Transverse colon (tissue), 4 donors: ENCODE measurements around the gene WWOX. TPM values are rescaled to one million over a fixed set of nuclear protein-coding genes. Genes with fewer than 3 reads are reported as not detected.

Source experiments
- DNase-seq: peaks from one replicate; pipeline ENCODE4 v3.0.0-alpha.2; 2019
- H3K27ac ChIP-seq, 4 donors: fragments of 200-600 bp; sonication (generic); 2 replicates each; pipeline ENCODE4 v1.5.1; 2016 to 2018; ENCODE audit warnings: inconsistent platforms in 4 of 4
- H3K27me3 ChIP-seq: fragments of 200-600 bp; sonication (generic); 2 replicates; pipeline ENCODE4 v1.5.1; 2017; ENCODE audit warnings: inconsistent platforms
- H3K36me3 ChIP-seq, 4 donors: fragments of 200-600 bp; sonication (generic); 2 replicates each; pipeline ENCODE4 v1.5.1; 2017 to 2019; ENCODE audit warnings: inconsistent platforms in 4 of 4
- H3K4me1 ChIP-seq, 4 donors: fragments of 200-600 bp; sonication (generic); 2 replicates each; pipeline ENCODE4 v1.5.1; 2017 to 2020; ENCODE audit warnings: inconsistent platforms in 4 of 4
- H3K4me3 ChIP-seq, 4 donors: fragments of 200-600 bp; sonication (generic); 1 replicate in 1 of 4; 2 replicates in 3 of 4; pipeline versions ENCODE4 v1.5.1 to v1.6.1; 2017 to 2019; ENCODE audit warnings: inconsistent platforms in 4 of 4
- H3K9me3 ChIP-seq, 2 donors: fragments of 200-600 bp; sonication (generic); 2 replicates each; pipeline ENCODE4 v1.5.1; 2017 to 2019; ENCODE audit warnings: inconsistent platforms in 2 of 2
- EP300 ChIP-seq: sonication (generic); formaldehyde crosslinking; IDR thresholded peaks from one replicate; pipeline ENCODE4 v1.6.1; 2017; ENCODE audit warnings: antibody characterized with exemption, low read depth
- POLR2A ChIP-seq: fragments of 450-650 bp; IDR thresholded peaks from one replicate; pipeline ENCODE4 v1.6.1; 2016; ENCODE audit warnings: antibody characterized with exemption, mild to moderate bottlenecking, moderate library complexity
- POLR2AphosphoS5 ChIP-seq, 3 donors: sonication (generic); formaldehyde crosslinking; IDR thresholded peaks; one replicate each; pipeline ENCODE4 v1.6.1; 2016; ENCODE audit warnings: antibody characterized with exemption in 3 of 3
- whole genome bisulfite sequencing, 2 donors: methylation state at CpG; one replicate each; pipeline ENCODE4 v1.1.5; 2018; ENCODE audit warnings: low coverage in 1 of 2; 5-methylcytosine and 5-hydroxymethylcytosine counted together
- in situ Hi-C, 4 donors: fragments of 200-750 bp; cut with MboI; loops; one replicate each; pipeline versions ENCODE4 v1.15.0 to v1.15.1; 2017; ENCODE audit warnings: low sequenced_read_pairs in 3 of 4, low pct_ligation_motif_present in 1 of 4, low pct_unique_long_range_greater_than_20kb in 1 of 4
- intact Hi-C: fragments of 100-400 bp; cut with DNase I; formaldehyde crosslinking; loops from one replicate; pipeline ENCODE4 v1.15.1; 2023; ENCODE audit warnings: low total_unique reads
- total RNA-seq, 4 donors: library from RNA; depleted of rRNA; stranded (reverse); fragments of >200 nt; gene quantifications; one replicate each; pipeline ENCODE4 v1.1.0, GENCODE V29; 2016
- TF ChIP-seq, protein P1 (sequence below), 5 experiments: fragments of 200-600 bp in 3 of 5; fragments of 450-650 bp in 2 of 5; sonication (generic) in 3 of 5; IDR thresholded peaks; 1 replicate in 2 of 5; 2 replicates in 3 of 5; pipeline ENCODE4 v1.5.1; 2016 to 2017; ENCODE audit warnings: antibody characterized with exemption in 5 of 5, inconsistent platforms in 3 of 5, mild to moderate bottlenecking in 2 of 5, moderate library complexity in 1 of 5

WWOX gene
- total RNA-seq, 4 donors from 2014 or later = 11.2 to 53.8 (median 24.8) TPM

DNA sequence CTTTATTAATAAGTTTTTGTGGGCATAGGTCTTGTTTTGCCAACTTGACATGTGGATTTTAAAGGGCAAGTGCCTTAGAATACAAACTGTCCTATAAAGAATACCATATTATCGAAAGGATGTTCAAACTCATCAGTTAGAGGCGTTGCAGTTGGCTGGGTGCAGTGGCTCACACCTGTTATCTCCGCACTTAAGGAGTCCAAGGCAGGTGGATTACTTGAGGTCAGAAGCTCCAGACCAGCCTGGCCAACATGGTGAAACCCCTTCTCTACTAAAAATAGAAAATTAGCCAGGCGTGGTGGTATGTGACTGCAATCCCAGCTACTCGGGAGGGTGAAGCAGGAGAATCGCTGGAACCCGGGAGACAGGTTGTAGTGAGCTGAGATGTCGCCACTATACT lies 472.0 kb downstream of the WWOX start:
- WGBS, 2 donors = 89 to 100% methylated on average over 1 to 8 of the region's 8 CpGs
- in situ Hi-C loops = no loop called here
- no peak for TF ChIP-seq POLR2AphosphoS5 (IDR thresholded peaks at IDR 0.05)
- TF ChIP-seq EP300 = no peak
- no peak for TF ChIP-seq POLR2A
- TF ChIP-seq, protein P1, sequence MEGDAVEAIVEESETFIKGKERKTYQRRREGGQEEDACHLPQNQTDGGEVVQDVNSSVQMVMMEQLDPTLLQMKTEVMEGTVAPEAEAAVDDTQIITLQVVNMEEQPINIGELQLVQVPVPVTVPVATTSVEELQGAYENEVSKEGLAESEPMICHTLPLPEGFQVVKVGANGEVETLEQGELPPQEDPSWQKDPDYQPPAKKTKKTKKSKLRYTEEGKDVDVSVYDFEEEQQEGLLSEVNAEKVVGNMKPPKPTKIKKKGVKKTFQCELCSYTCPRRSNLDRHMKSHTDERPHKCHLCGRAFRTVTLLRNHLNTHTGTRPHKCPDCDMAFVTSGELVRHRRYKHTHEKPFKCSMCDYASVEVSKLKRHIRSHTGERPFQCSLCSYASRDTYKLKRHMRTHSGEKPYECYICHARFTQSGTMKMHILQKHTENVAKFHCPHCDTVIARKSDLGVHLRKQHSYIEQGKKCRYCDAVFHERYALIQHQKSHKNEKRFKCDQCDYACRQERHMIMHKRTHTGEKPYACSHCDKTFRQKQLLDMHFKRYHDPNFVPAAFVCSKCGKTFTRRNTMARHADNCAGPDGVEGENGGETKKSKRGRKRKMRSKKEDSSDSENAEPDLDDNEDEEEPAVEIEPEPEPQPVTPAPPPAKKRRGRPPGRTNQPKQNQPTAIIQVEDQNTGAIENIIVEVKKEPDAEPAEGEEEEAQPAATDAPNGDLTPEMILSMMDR (IDR thresholded peaks at IDR 0.05) = no peak
- no peak overlapping the region for H3K4me3 ChIP-seq
- no peak overlapping the region for H3K27ac ChIP-seq
- no peaks in the 10 kb centered on the region for H3K4me1 ChIP-seq
- H3K36me3 ChIP-seq = no peaks in the 10 kb centered on the region
- no peak for DNase-seq
- H3K9me3 ChIP-seq = no peaks in the 10 kb centered on the region
- H3K27me3 ChIP-seq = no peaks in the 10 kb centered on the region
- intact Hi-C loops = no loop called here

DNA sequence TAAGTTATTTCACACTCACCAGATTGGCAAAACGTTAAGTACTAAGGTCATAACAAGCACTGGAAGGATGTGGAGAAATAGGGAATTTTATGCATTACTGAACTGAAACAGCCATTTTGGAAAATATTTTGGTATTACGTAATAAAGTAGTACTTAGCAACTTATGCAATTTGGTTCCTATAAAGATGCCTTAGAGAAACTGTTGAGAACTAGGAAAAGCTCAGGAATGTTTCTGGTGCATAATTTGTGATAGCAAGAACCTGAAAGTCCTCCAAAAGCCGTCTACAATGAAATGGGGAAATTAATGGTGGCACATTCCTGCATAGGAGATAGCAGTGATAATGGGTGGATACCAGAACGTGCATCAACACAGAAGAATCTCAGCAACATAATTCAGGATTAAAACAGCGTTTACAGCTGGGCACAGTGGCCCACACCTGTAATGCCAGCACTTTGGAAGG lies 472.5 kb downstream of the WWOX start:
- no peak for DNase-seq
- in situ Hi-C loops (no loop called here), intact Hi-C loops (no loop called here)
- H3K4me1 ChIP-seq = no peaks in the 10 kb centered on the region
- 84 to 86% methylated on average over 5 of the region's 5 CpGs for WGBS, 2 donors
- H3K36me3 ChIP-seq = no peaks in the 10 kb centered on the region
- no peak overlapping the region for H3K27ac ChIP-seq
- no peaks in the 10 kb centered on the region for H3K9me3 ChIP-seq
- H3K27me3 ChIP-seq = no peaks in the 10 kb centered on the region
- H3K4me3 ChIP-seq = no peak overlapping the region
- TF ChIP-seq, protein P1 (IDR thresholded peaks at IDR 0.05) = no peak
- TF ChIP-seq EP300 = no peak
- no peak for TF ChIP-seq POLR2AphosphoS5 (IDR thresholded peaks at IDR 0.05)
- no peak for TF ChIP-seq POLR2A

DNA sequence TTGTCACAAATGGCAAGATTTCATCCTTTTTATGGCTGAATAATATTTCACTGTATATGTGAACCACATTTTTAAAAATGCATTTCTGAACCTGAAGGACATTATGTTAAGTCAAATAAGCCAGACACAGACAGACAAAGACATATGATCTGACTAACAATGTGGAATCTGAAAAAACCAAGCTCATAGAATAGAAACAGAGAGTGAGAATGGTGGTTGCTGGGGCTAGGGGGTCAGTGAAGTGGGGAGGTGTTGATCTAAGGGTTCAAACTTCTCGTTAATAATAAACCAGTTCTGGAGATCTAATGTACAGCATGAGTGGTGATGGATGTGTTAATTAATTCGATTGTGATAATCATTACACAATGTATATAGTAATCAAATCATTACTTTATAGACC lies 475.1 kb downstream of the WWOX start:
- no peak for DNase-seq
- no peaks in the 10 kb centered on the region for H3K4me1 ChIP-seq
- intact Hi-C loops (no loop called here), in situ Hi-C loops (no loop called here)
- TF ChIP-seq EP300 = no peak
- no peak for TF ChIP-seq POLR2AphosphoS5 (IDR thresholded peaks at IDR 0.05)
- TF ChIP-seq POLR2A = no peak
- TF ChIP-seq, protein P1 (IDR thresholded peaks at IDR 0.05) = no peak
- H3K27me3 ChIP-seq = no peaks in the 10 kb centered on the region
- 57 to 85% methylated on average over 2 of the region's 2 CpGs for WGBS, 2 donors
- H3K36me3 ChIP-seq = no peaks in the 10 kb centered on the region
- no peak overlapping the region for H3K27ac ChIP-seq
- no peaks in the 10 kb centered on the region for H3K9me3 ChIP-seq
- no peak overlapping the region for H3K4me3 ChIP-seq

DNA sequence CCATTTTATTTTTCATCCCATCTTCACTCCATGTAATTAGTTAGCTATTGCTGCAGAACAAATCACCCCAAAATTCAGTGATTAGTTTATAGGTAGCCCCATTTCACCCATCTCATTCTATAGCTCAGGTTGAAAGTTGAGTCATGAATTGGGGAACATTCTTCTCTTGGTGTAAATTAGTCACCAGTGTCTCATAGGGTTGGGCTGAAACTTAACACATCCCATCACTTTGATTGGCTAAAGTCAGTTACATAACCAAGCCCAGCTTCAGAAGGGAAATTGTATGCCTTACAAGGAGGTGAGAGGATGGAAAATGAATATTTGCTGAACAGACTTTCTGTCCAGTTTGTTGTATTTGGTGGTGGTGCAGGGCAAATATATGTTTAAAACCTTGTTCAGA lies 477.5 kb downstream of the WWOX start:
- Histone ChIP-seq H3K4me1 (no peaks in the 10 kb centered on the region), H3K27me3 (no peaks in the 10 kb centered on the region), H3K36me3 (no peaks in the 10 kb centered on the region), H3K27ac (no peak overlapping the region), H3K4me3 (no peak overlapping the region), H3K9me3 (no peaks in the 10 kb centered on the region)
- no peak for DNase-seq
- intact Hi-C loops (no loop called here), in situ Hi-C loops (no loop called here)
- TF ChIP-seq, protein P1 (IDR thresholded peaks at IDR 0.05) = no peak
- TF ChIP-seq POLR2AphosphoS5 (IDR thresholded peaks at IDR 0.05) = no peak
- TF ChIP-seq POLR2A = no peak
- TF ChIP-seq EP300 = no peak
